Measurements from ENCODE around the gene ARHGAP26. TPM values are rescaled to one million over a fixed set of nuclear protein-coding genes. Genes with fewer than 3 reads are reported as not detected.

ARHGAP26 gene
- total and polyA plus RNA-seq, 2 donors (not counting 1 experiment from before 2014, with no cell fraction given), result 4.1 to 6.8 TPM

DNA sequence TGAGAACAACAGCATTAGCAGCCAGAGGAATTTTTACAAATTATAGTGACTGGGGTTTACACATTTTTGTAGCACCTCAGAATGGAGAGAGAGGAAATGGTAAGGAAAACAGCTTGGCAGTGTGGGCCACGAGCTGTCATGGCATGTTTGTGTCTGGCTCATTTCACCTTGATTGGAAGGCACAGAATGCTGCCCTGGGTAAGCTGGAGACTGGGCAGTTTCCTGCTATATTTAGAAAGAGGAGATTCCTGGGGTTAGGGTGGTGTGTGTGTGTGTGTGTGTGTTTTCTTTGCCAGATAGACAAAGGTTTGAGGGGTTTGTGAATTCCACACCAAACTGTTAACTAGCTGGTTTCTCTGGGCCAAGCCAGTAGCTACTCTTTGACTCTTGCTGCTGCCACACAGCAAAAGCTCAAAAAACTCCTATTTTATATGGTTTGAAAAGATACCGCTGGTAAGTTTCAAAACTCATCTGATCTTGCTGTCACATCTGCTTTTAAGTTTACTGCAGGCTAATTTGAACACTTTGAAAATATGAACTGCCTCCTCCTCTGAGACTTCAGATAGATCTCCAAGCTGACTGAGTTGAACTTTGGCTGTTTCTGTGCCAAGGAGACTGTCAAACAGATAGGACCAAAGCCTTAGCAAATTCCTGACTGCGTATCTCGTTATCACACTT lies 9.1 kb downstream of the ARHGAP26 start:
- H3K79me2 ChIP-seq (ENCODE audit: control insufficient read depth, insufficient read depth, low read length), result no peaks in the 10 kb centered on the region
- no peaks in the 10 kb centered on the region for H4K20me1 ChIP-seq (ENCODE audit: control insufficient read depth, extremely low read depth, insufficient read depth, low read length)
- H3K27ac ChIP-seq (ENCODE audit: insufficient read depth, low read length), result no peak overlapping the region
- H3K4me2 ChIP-seq (ENCODE audit: extremely low read depth, insufficient read depth, low read length), result no peak overlapping the region
- H3K4me1 ChIP-seq (ENCODE audit: control insufficient read depth, extremely low read depth, insufficient read depth, low read length), result peaks cover 7% of the 10 kb centered on the region
- no peaks in the 10 kb centered on the region for H3K27me3 ChIP-seq (ENCODE audit: control insufficient read depth, insufficient read depth, low read length)
- TF ChIP-seq, protein P1, sequence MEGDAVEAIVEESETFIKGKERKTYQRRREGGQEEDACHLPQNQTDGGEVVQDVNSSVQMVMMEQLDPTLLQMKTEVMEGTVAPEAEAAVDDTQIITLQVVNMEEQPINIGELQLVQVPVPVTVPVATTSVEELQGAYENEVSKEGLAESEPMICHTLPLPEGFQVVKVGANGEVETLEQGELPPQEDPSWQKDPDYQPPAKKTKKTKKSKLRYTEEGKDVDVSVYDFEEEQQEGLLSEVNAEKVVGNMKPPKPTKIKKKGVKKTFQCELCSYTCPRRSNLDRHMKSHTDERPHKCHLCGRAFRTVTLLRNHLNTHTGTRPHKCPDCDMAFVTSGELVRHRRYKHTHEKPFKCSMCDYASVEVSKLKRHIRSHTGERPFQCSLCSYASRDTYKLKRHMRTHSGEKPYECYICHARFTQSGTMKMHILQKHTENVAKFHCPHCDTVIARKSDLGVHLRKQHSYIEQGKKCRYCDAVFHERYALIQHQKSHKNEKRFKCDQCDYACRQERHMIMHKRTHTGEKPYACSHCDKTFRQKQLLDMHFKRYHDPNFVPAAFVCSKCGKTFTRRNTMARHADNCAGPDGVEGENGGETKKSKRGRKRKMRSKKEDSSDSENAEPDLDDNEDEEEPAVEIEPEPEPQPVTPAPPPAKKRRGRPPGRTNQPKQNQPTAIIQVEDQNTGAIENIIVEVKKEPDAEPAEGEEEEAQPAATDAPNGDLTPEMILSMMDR (conservative IDR thresholded peaks at IDR 0.05 in 1 of 2, IDR thresholded peaks at IDR 0.05 in 1 of 2; ENCODE audit: low read depth in 1 of 2, low read length in 2 of 2), result no peak
- no peak for TF ChIP-seq EZH2 (IDR thresholded peaks at IDR 0.05; ENCODE audit: low read length, missing control alignments)
- H3K9ac ChIP-seq (ENCODE audit: insufficient read depth, low read length), result no peak overlapping the region
- no peak overlapping the region for H3K4me3 ChIP-seq (replicated peaks in 1 of 4; ENCODE audit: control extremely low read depth in 1 of 4, insufficient read depth in 1 of 4, low read depth in 3 of 4, low read length in 4 of 4)
- no peaks in the 10 kb centered on the region for H3K9me3 ChIP-seq (ENCODE audit: control insufficient read depth, insufficient read depth, low read depth, low read length)
- H3K36me3 ChIP-seq (ENCODE audit: control insufficient read depth, insufficient read depth, low read length), result no peaks in the 10 kb centered on the region
- peak in 1 of 2 donors; percentile 53 for DNase-seq (ENCODE audit: low read depth in 2 of 2)
- no peak overlapping the region for H2AFZ ChIP-seq (ENCODE audit: low read length)

DNA sequence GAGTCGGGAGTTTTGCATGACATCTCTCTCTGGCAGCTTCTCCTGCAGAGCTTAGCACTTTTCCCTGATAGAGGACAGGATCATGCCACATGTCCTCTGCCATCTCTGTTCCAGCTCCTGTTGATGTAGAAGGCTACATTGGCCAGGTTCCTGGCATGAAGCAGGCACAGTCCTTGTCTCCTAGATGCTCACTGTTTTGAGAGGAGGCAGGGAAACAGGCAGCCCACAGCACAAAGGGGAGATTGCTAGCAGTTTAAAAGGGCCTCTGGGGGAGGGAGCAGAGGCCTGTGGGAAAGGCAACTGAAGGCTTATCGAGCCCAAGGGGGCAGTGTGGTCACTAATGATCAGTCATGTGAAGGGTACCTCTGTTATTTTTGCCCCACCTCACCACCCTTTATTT lies 10.7 kb downstream of the ARHGAP26 start:
- H3K9ac ChIP-seq (ENCODE audit: insufficient read depth, low read length), result no peak overlapping the region
- no peaks in the 10 kb centered on the region for H3K79me2 ChIP-seq (ENCODE audit: control insufficient read depth, insufficient read depth, low read length)
- no peaks in the 10 kb centered on the region for H3K27me3 ChIP-seq (ENCODE audit: control insufficient read depth, insufficient read depth, low read length)
- H3K4me3 ChIP-seq (replicated peaks in 1 of 4; ENCODE audit: control extremely low read depth in 1 of 4, insufficient read depth in 1 of 4, low read depth in 3 of 4, low read length in 4 of 4), result no peak overlapping the region
- H3K4me1 ChIP-seq (ENCODE audit: control insufficient read depth, extremely low read depth, insufficient read depth, low read length), result peaks cover 7% of the 10 kb centered on the region
- H4K20me1 ChIP-seq (ENCODE audit: control insufficient read depth, extremely low read depth, insufficient read depth, low read length), result no peaks in the 10 kb centered on the region
- DNase-seq (ENCODE audit: low read depth in 2 of 2), result no peak
- H3K36me3 ChIP-seq (ENCODE audit: control insufficient read depth, insufficient read depth, low read length), result no peaks in the 10 kb centered on the region
- H2AFZ ChIP-seq (ENCODE audit: low read length), result no peak overlapping the region
- H3K9me3 ChIP-seq (ENCODE audit: control insufficient read depth, insufficient read depth, low read depth, low read length), result no peaks in the 10 kb centered on the region
- no peak overlapping the region for H3K4me2 ChIP-seq (ENCODE audit: extremely low read depth, insufficient read depth, low read length)
- no peak overlapping the region for H3K27ac ChIP-seq (ENCODE audit: insufficient read depth, low read length)
- TF ChIP-seq, protein P1 (conservative IDR thresholded peaks at IDR 0.05 in 1 of 2, IDR thresholded peaks at IDR 0.05 in 1 of 2; ENCODE audit: low read depth in 1 of 2, low read length in 2 of 2), result no peak
- no peak for TF ChIP-seq EZH2 (IDR thresholded peaks at IDR 0.05; ENCODE audit: low read length, missing control alignments)

DNA sequence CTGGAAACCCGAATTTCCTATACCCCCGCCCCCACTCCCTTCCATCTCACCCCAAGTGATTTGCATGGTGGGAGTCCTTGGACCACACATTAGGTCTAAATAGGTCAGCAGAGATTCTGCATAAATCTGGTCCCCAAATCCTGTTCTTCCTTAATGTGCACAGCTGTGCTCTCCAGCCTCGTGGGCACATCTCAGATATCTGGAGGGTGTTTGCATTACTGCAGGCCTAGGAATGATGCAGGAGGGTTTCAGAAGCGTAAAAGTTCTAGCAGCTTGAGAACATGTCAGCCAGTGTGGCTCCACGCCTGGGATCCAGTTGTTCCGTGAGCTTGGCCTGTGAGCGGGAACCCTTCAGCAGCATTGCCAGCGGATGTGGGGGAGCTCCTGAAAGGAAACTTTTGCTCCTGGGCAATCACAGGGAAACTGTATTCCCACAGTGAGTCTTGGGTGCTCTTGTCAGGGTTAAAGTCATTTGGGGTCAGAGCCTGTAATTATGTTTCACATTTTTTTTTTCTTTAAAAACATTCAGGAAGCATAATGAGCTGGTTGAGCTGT lies 12.9 kb downstream of the ARHGAP26 start:
- Histone ChIP-seq H2AFZ (ENCODE audit: low read length) (no peak overlapping the region), H3K79me2 (ENCODE audit: control insufficient read depth, insufficient read depth, low read length) (no peaks in the 10 kb centered on the region), H3K27me3 (ENCODE audit: control insufficient read depth, insufficient read depth, low read length) (no peaks in the 10 kb centered on the region), H3K4me3 (replicated peaks in 1 of 4; ENCODE audit: control extremely low read depth in 1 of 4, insufficient read depth in 1 of 4, low read depth in 3 of 4, low read length in 4 of 4) (no peak overlapping the region), H3K4me2 (ENCODE audit: extremely low read depth, insufficient read depth, low read length) (no peak overlapping the region), H3K9ac (ENCODE audit: insufficient read depth, low read length) (no peak overlapping the region), H4K20me1 (ENCODE audit: control insufficient read depth, extremely low read depth, insufficient read depth, low read length) (no peaks in the 10 kb centered on the region), H3K36me3 (ENCODE audit: control insufficient read depth, insufficient read depth, low read length) (no peaks in the 10 kb centered on the region), H3K27ac (ENCODE audit: insufficient read depth, low read length) (no peak overlapping the region), H3K4me1 (ENCODE audit: control insufficient read depth, extremely low read depth, insufficient read depth, low read length) (peaks cover 7% of the 10 kb centered on the region), H3K9me3 (ENCODE audit: control insufficient read depth, insufficient read depth, low read depth, low read length) (no peaks in the 10 kb centered on the region)
- TF ChIP-seq, protein P1 (conservative IDR thresholded peaks at IDR 0.05 in 1 of 2, IDR thresholded peaks at IDR 0.05 in 1 of 2; ENCODE audit: low read depth in 1 of 2, low read length in 2 of 2), result no peak
- no peak for TF ChIP-seq EZH2 (IDR thresholded peaks at IDR 0.05; ENCODE audit: low read length, missing control alignments)
- DNase-seq (ENCODE audit: low read depth in 2 of 2), result no peak
